Endothelial cell of umbilical vein (primary cell): ENCODE measurements around the gene GMPPA. TPM values are rescaled to one million over a fixed set of nuclear protein-coding genes. Genes with fewer than 3 reads are reported as not detected.

ENCODE experiments used
- BruUV-seq: library from RNA; stranded (reverse); fragments of 400-500 nt; replicated peaks from 2 replicates; lab custom pipeline; 2021; lab: Mats Ljungman, UMichigan
- CTCF ChIA-PET: fragments of 300-600, 350-600 bp; sonication (Branson Sonifier 250); formaldehyde crosslinking; loops from one replicate; lab custom pipeline; 2021; ENCODE audit warnings: antibody characterized with exemption, inconsistent platforms; lab: Charles Lee
- POLR2A ChIA-PET: fragments of 300-600, 350-600 bp; sonication (Branson Sonifier 250); formaldehyde crosslinking; loops from one replicate; lab custom pipeline; 2021; ENCODE audit warnings: antibody characterized with exemption, inconsistent platforms; lab: Charles Lee
- DNase-seq: peaks from one replicate; pipeline ENCODE4 v3.0.0-alpha.2; 2011; ENCODE audit warnings: low read depth, low spot score
- FAIRE-seq: peaks from 2 replicates; lab custom pipeline; 2011; peaks lifted over from hg19 to GRCh38; lab: Jason Lieb, UNC
- H2AFZ ChIP-seq: 2 replicates; pipeline ENCODE4 v1.6.0; 2012; ENCODE audit warnings: low read depth, low read length, control low read depth, inconsistent platforms
- H3K27ac ChIP-seq: 2 replicates; pipeline ENCODE4 v1.5.1; 2011; ENCODE audit warnings: low read depth, mild to moderate bottlenecking, control low read depth, low read length, moderate library complexity; ENCODE audit not compliant: insufficient read depth
- H3K27me3 ChIP-seq, 2 experiments: 2 replicates each; pipeline versions ENCODE4 v1.6.0 to v1.6.1; 2011; ENCODE audit warnings: low read length in 2 of 2, mixed read lengths in 1 of 2; ENCODE audit not compliant: control insufficient read depth in 2 of 2, insufficient read depth in 2 of 2
- H3K36me3 ChIP-seq, 2 experiments: 2 replicates in 1 of 2; 3 replicates in 1 of 2; pipeline ENCODE4 v1.5.1; 2011; ENCODE audit warnings: low read length in 2 of 2, mild to moderate bottlenecking in 1 of 2, moderate library complexity in 1 of 2; ENCODE audit not compliant: control insufficient read depth in 2 of 2, insufficient read depth in 2 of 2; ENCODE audit errors: extremely low read depth in 1 of 2
- H3K4me1 ChIP-seq: 3 replicates; pipeline ENCODE4 v1.5.1; 2011; ENCODE audit warnings: mild to moderate bottlenecking, low read length; ENCODE audit not compliant: control insufficient read depth, insufficient read depth; ENCODE audit errors: extremely low read depth
- H3K4me2 ChIP-seq: 2 replicates; pipeline ENCODE4 v1.6.1; 2011; ENCODE audit warnings: low read length, control low read depth, mixed read lengths; ENCODE audit not compliant: insufficient read depth
- H3K4me3 ChIP-seq, 3 experiments: fragments of 200-600 bp in 1 of 3; sonication (generic), shearing (Covaris generic) in 1 of 3; replicated peaks in 1 of 3; 2 replicates each; pipeline ENCODE4 v1.5.1; 2011 to 2016; ENCODE audit warnings: control low read depth in 3 of 3, low read length in 3 of 3, mild to moderate bottlenecking in 2 of 3, inconsistent platforms in 1 of 3, low read depth in 1 of 3, moderate library complexity in 1 of 3; ENCODE audit not compliant: insufficient read depth in 1 of 3
- H3K79me2 ChIP-seq: 2 replicates; pipeline ENCODE4 v1.6.0; 2012; ENCODE audit warnings: low read length, inconsistent platforms; ENCODE audit not compliant: control insufficient read depth, insufficient read depth
- H3K9ac ChIP-seq: replicated peaks from 2 replicates; pipeline ENCODE3; 2011; ENCODE audit warnings: low read length, control low read depth; ENCODE audit not compliant: insufficient read depth; ENCODE audit errors: extremely low read depth
- H3K9me1 ChIP-seq: replicated peaks from 3 replicates; pipeline ENCODE4 v1.6.0; 2011; ENCODE audit warnings: mild to moderate bottlenecking, low read length; ENCODE audit not compliant: control insufficient read depth, insufficient read depth; ENCODE audit errors: extremely low read depth
- H3K9me3 ChIP-seq: replicated peaks from 2 replicates; pipeline ENCODE4 v1.5.1; 2012; ENCODE audit warnings: low read length, inconsistent platforms; ENCODE audit not compliant: control insufficient read depth, insufficient read depth
- H4K20me1 ChIP-seq: replicated peaks from 2 replicates; pipeline ENCODE3; 2011; ENCODE audit warnings: mild to moderate bottlenecking, low read length; ENCODE audit not compliant: control insufficient read depth, insufficient read depth; ENCODE audit errors: extremely low read depth
- CTCF ChIP-seq, 2 donors: IDR thresholded peaks; 1 replicate in 1 of 2; 2 replicates in 1 of 2; pipeline ENCODE4 v1.5.1; 2011; ENCODE audit warnings: low read length in 2 of 2, mild to moderate bottlenecking in 2 of 2, moderate library complexity in 2 of 2, control low read depth in 1 of 2, inconsistent platforms in 1 of 2, low read depth in 1 of 2; ENCODE audit not compliant: insufficient read depth in 1 of 2; ENCODE audit errors: extremely low read depth in 1 of 2
- EZH2 ChIP-seq: IDR thresholded peaks from 2 replicates; pipeline ENCODE4 v1.6.1; 2012; ENCODE audit warnings: borderline replicate concordance, low read depth, mild to moderate bottlenecking, moderate library complexity, low read length, inconsistent platforms; ENCODE audit not compliant: severe bottlenecking
- FOS ChIP-seq: IDR thresholded peaks from 2 replicates; pipeline ENCODE4 v1.6.1; 2011; ENCODE audit warnings: mild to moderate bottlenecking, low read length, moderate library complexity, borderline replicate concordance; ENCODE audit not compliant: insufficient read depth
- GATA2 ChIP-seq: IDR thresholded peaks from 2 replicates; pipeline ENCODE4 v1.7.0; 2011; ENCODE audit warnings: low read depth, mild to moderate bottlenecking, moderate library complexity, mixed read lengths, low read length; ENCODE audit not compliant: insufficient read length, insufficient read depth
- JUN ChIP-seq: IDR thresholded peaks from 2 replicates; pipeline ENCODE4 v1.6.1; 2011; ENCODE audit warnings: borderline replicate concordance, low read depth; ENCODE audit not compliant: insufficient read length, insufficient read depth
- MAX ChIP-seq: IDR thresholded peaks from 2 replicates; pipeline ENCODE4 v1.6.1; 2011; ENCODE audit not compliant: insufficient read depth, insufficient read length
- MYC ChIP-seq: IDR thresholded peaks from one replicate; pipeline ENCODE4 v1.6.1; 2011; ENCODE audit warnings: mild to moderate bottlenecking, low read depth, low read length
- POLR2A ChIP-seq: IDR thresholded peaks from 2 replicates; pipeline ENCODE4 v1.6.1; 2012; ENCODE audit warnings: low read depth, mild to moderate bottlenecking, control low read depth, low read length
- POLR2AphosphoS5 ChIP-seq: IDR thresholded peaks from 2 replicates; pipeline ENCODE4 v1.6.1; 2012; ENCODE audit warnings: low read depth, mild to moderate bottlenecking, control low read depth, low read length, moderate library complexity; ENCODE audit not compliant: insufficient read depth
- dilution Hi-C: fragments of 300-500 bp; cut with MboI; formaldehyde crosslinking; loops from one replicate; pipeline ENCODE4 v1.15.0; 2019; ENCODE audit warnings: low sequenced_read_pairs; ENCODE audit not compliant: extremely low pct_ligation_motif_present
- intact Hi-C: fragments of 100-400 bp; cut with micrococcal nuclease; formaldehyde crosslinking; loops from one replicate; pipeline ENCODE4 v1.10.0; 2022
- polyA plus RNA-seq, 4 experiments: library from polyadenylated mRNA; depleted of rRNA in 3 of 4; stranded (reverse) in 3 of 4; unstranded in 1 of 4; fragments of >200 nt; gene quantifications; 2 replicates each; pipeline versions ENCODE4 v1.2.1 to v1.2.3, GENCODE V29; 2011 to 2012; ENCODE audit warnings: missing spikeins in 1 of 4
- total RNA-seq: library from RNA; stranded (reverse); gene quantifications from 2 replicates; pipeline ENCODE4 v1.2.3, GENCODE V29; 2021

Gene GMPPA
- total and polyA plus RNA-seq, 2 donors (not counting 3 experiments of a cell fraction or from before 2014, with no cell fraction given), result 39.1 to 104 TPM

- DNase-seq (no peak), FAIRE-seq (no peak)
- H2AFZ ChIP-seq, result no peak overlapping the region
- dilution Hi-C loops (no loop called here), intact Hi-C loops (no loop called here)
- no peak overlapping the region for H3K27ac ChIP-seq
- no peak overlapping the region for H3K9ac ChIP-seq
- H4K20me1 ChIP-seq, result no peaks in the 10 kb centered on the region
- H3K4me3 ChIP-seq, result no peak overlapping the region
- BruUV-seq, result no TSS peak
- POLR2A ChIA-PET, result no interaction called here
- H3K9me3 ChIP-seq, result no peaks in the 10 kb centered on the region
- peaks cover 68 to 72% of the 10 kb centered on the region in 2 experiments for H3K27me3 ChIP-seq
- H3K9me1 ChIP-seq, result no peaks in the 10 kb centered on the region
- TF ChIP-seq EZH2 (peak; percentile 21), FOS (no peak), GATA2 (no peak), POLR2A (no peak)
- H3K4me1 ChIP-seq, result no peaks in the 10 kb centered on the region
- no peaks in the 10 kb centered on the region for H3K79me2 ChIP-seq
- no peaks in the 10 kb centered on the region for H3K36me3 ChIP-seq
- H3K4me2 ChIP-seq, result no peak overlapping the region
- CTCF ChIA-PET, result interaction anchor here (0.9 to 12.6 kb wide), 7 partner anchors 8 to 123 kb away, joined by 4 to 731 read pairs (median 7); partner anchors contain the start of gene GMPPA
Measured at GRCh38 chr2:219525533-219526232, 27.0 kb downstream of the GMPPA start.

- FAIRE-seq (no peak), DNase-seq (no peak)
- Histone ChIP-seq H3K4me2 (no peak overlapping the region), H3K27me3 (peaks cover 67 to 69% of the 10 kb centered on the region in 2 experiments), H3K9me1 (no peaks in the 10 kb centered on the region), H4K20me1 (no peaks in the 10 kb centered on the region), H3K79me2 (no peaks in the 10 kb centered on the region), H3K4me3 (no peak overlapping the region), H3K9ac (no peak overlapping the region), H3K4me1 (no peaks in the 10 kb centered on the region), H3K9me3 (no peaks in the 10 kb centered on the region), H3K36me3 (no peaks in the 10 kb centered on the region), H2AFZ (no peak overlapping the region), H3K27ac (no peak overlapping the region)
- no TSS peak for BruUV-seq
- TF ChIP-seq FOS, result no peak
- TF ChIP-seq MYC, result no peak
- TF ChIP-seq EZH2, result no peak
- no peak for TF ChIP-seq MAX
- TF ChIP-seq GATA2, result no peak
- TF ChIP-seq POLR2AphosphoS5, result no peak
- TF ChIP-seq JUN, result no peak
- no peak for TF ChIP-seq POLR2A
- TF ChIP-seq CTCF (IDR thresholded peaks at IDR 0.05; ENCODE audit: extremely low read depth in 1 of 2, insufficient read depth in 1 of 2, low read depth in 1 of 2, low read length in 2 of 2), result no peak
- intact Hi-C loops, result no loop called here
- dilution Hi-C loops, result no loop called here
- ChIA-PET CTCF (interaction anchor here (0.9 to 12.6 kb wide), 10 partner anchors 9 to 124 kb away, joined by 4 to 731 read pairs (median 8); partner anchors contain the start of gene GMPPA), POLR2A (no interaction called here)
Measured at GRCh38 chr2:219526320-219527075, 27.8 kb downstream of the GMPPA start.
